Smooth muscle cell (in vitro differentiated cells): ENCODE results near the gene CHAC1. TPM values are rescaled to one million over a fixed set of nuclear protein-coding genes. Genes with fewer than 3 reads are reported as not detected.

Experiments
- DNase-seq: peaks from one replicate; lab custom pipeline; 2025; ENCODE audit not compliant: unreplicated experiment; lab: John Stamatoyannopoulos, UW
- H2AFZ ChIP-seq: fragments of 200-600 bp; sonication (generic); 2 replicates; pipeline ENCODE4 v1.6.0; 2016; ENCODE audit warnings: antibody characterized with exemption, low read depth, mild to moderate bottlenecking
- H3F3A ChIP-seq: fragments of 200-600 bp; sonication (generic); 2 replicates; pipeline ENCODE4 v1.6.0; 2017; ENCODE audit warnings: antibody characterized with exemption, low read depth
- H3K27ac ChIP-seq: fragments of 200-600 bp; sonication (generic); 2 replicates; pipeline ENCODE4 v1.5.1; 2016; ENCODE audit warnings: low read depth, mild to moderate bottlenecking
- H3K27me3 ChIP-seq: fragments of 200-600 bp; sonication (generic); 2 replicates; pipeline ENCODE4 v1.6.1; 2016; ENCODE audit warnings: low read depth, mild to moderate bottlenecking
- H3K36me3 ChIP-seq: fragments of 200-600 bp; sonication (generic); 2 replicates; pipeline ENCODE4 v1.5.1; 2016; ENCODE audit warnings: low read depth
- H3K4me1 ChIP-seq: fragments of 200-600 bp; sonication (generic); 2 replicates; pipeline ENCODE4 v1.5.1; 2016; ENCODE audit warnings: low read depth
- H3K4me2 ChIP-seq: fragments of 200-600 bp; sonication (generic); 2 replicates; pipeline ENCODE4 v1.6.0; 2016; ENCODE audit warnings: mild to moderate bottlenecking
- H3K4me3 ChIP-seq: fragments of 200-600 bp; sonication (generic); 2 replicates; pipeline ENCODE4 v1.5.1; 2016; ENCODE audit warnings: mild to moderate bottlenecking
- H3K79me2 ChIP-seq: fragments of 200-600 bp; sonication (generic); 2 replicates; pipeline ENCODE4 v1.6.0; 2016; ENCODE audit warnings: low read depth, mild to moderate bottlenecking
- H3K9ac ChIP-seq: fragments of 200-600 bp; sonication (generic); 2 replicates; pipeline ENCODE4 v1.6.0; 2016; ENCODE audit warnings: low read depth
- H3K9me3 ChIP-seq: fragments of 200-600 bp; sonication (generic); replicated peaks from 2 replicates; pipeline ENCODE4 v1.5.1; 2016; ENCODE audit warnings: low read depth
- H4K20me1 ChIP-seq: fragments of 200-600 bp; sonication (generic); 2 replicates; pipeline ENCODE4 v1.6.0; 2016; ENCODE audit warnings: low read depth
- WGBS: methylation state at CpG from one replicate; pipeline ENCODE4 v1.1.7; 2016; ENCODE audit warnings: low lambda C conversion rate; 5-methylcytosine and 5-hydroxymethylcytosine counted together
- polyA plus RNA-seq: library from polyadenylated mRNA; unstranded; fragments of >200 nt; fragmentation: Nextera tagmentation; extraction: Ambion mirVana; gene quantifications from 2 replicates; pipeline ENCODE4 v1.2.1, GENCODE V29; 2016
- total RNA-seq: library from RNA; depleted of rRNA; stranded (reverse); fragments of >200 nt; gene quantifications from 2 replicates; pipeline ENCODE4 v1.2.3, GENCODE V29; 2014
- TF ChIP-seq, protein P1 (sequence below): fragments of 200-600 bp; sonication (generic); IDR thresholded peaks from 2 replicates; pipeline ENCODE4 v1.5.1; 2017; ENCODE audit warnings: borderline replicate concordance, mild to moderate bottlenecking, antibody characterized with exemption; ENCODE audit not compliant: insufficient read depth, poor library complexity, severe bottlenecking

CHAC1 gene
- total and polyA plus RNA-seq, 2 experiments from 2014 or later: 29.6 to 31.5 TPM

DNA sequence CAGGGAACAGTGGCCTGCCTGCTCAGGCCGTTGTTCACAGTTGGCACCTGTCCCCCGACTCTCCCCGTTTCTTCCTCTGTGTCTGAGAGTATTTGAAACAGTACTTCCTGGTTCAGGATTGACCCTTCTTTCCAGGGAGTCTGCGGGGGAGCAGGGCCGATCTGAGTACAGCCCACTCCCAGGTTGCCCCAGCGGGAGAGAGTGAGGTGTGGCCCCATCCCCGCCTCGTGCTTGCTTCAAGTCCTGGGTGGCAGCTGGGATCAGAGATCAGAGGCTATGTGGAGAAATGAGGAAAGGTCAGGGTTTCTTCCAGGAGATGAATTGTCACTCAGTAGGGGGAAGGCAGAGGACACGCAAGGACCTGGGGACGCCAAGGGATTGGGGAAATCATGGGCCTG, 30.7 kb upstream of the CHAC1 start:
- Histone ChIP-seq H4K20me1 (no peaks in the 10 kb centered on the region), H3K27ac (no peak overlapping the region), H3K9me3 (no peaks in the 10 kb centered on the region), H3K4me3 (no peak overlapping the region), H3K9ac (no peak overlapping the region), H3F3A (no peaks in the 10 kb centered on the region), H3K79me2 (no peaks in the 10 kb centered on the region), H3K27me3 (peaks cover 57% of the 10 kb centered on the region), H3K36me3 (no peaks in the 10 kb centered on the region), H3K4me1 (peaks cover 18% of the 10 kb centered on the region), H3K4me2 (no peak overlapping the region), H2AFZ (no peak overlapping the region)
- TF ChIP-seq, protein P1, sequence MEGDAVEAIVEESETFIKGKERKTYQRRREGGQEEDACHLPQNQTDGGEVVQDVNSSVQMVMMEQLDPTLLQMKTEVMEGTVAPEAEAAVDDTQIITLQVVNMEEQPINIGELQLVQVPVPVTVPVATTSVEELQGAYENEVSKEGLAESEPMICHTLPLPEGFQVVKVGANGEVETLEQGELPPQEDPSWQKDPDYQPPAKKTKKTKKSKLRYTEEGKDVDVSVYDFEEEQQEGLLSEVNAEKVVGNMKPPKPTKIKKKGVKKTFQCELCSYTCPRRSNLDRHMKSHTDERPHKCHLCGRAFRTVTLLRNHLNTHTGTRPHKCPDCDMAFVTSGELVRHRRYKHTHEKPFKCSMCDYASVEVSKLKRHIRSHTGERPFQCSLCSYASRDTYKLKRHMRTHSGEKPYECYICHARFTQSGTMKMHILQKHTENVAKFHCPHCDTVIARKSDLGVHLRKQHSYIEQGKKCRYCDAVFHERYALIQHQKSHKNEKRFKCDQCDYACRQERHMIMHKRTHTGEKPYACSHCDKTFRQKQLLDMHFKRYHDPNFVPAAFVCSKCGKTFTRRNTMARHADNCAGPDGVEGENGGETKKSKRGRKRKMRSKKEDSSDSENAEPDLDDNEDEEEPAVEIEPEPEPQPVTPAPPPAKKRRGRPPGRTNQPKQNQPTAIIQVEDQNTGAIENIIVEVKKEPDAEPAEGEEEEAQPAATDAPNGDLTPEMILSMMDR: no peak
- WGBS: 79% methylated on average over 10 of the region's 10 CpGs
- DNase-seq: no peak

DNA sequence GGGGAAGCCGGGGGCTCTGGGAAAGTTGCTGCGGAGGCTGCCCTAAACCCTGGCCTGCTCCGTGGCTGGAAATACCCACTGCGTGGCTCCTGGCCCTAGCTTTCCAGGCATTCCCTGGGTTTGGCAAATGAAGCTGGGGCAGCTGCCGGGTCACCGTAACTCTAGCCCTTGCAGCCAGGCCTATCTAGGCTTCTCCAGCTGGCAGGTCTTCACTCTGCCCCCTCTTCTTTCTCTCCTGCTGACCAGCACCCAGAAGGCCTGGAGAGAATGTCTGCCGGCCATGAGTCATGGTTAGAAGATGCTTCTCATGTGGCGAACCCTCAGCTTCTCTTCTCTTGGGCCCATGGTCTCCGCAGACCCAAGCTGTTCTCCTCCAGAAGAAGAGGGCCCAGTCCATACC, 29.7 kb upstream of the CHAC1 start:
- Histone ChIP-seq H3K27me3 (peaks cover 66% of the 10 kb centered on the region), H3K36me3 (no peaks in the 10 kb centered on the region)
- WGBS: 79% methylated on average over 9 of the region's 9 CpGs

DNA sequence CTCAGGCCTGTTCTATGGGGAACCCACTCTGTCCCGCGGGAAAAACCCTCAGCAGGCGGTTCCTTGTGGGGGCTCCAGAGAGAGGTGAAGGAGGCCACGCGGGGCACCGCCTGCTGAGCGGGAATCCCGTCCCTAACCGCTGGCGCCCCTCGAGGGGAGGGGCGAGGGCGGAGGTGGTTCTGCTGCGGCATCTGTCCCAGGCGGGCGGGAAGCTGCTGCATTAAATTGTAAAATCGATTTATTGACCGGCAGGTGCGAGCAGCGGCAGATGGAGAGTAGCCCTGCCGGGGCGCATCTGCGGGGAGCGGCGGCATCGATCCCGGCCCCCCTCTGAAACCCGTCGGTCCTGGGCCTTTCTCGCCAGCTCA, 27.8 kb upstream of the CHAC1 start:
- 10% methylated on average over 28 of the region's 30 CpGs for WGBS
- H3K27me3 ChIP-seq: peaks cover 86% of the 10 kb centered on the region
- no peak overlapping the region for H2AFZ ChIP-seq
- H4K20me1 ChIP-seq: peaks cover 7% of the 10 kb centered on the region
- H3K27ac ChIP-seq: no peak overlapping the region
- no peaks in the 10 kb centered on the region for H3K79me2 ChIP-seq
- H3K36me3 ChIP-seq: no peaks in the 10 kb centered on the region
- no peaks in the 10 kb centered on the region for H3K9me3 ChIP-seq
- H3K4me2 ChIP-seq: peak overlapping the region; percentile 93
- no peaks in the 10 kb centered on the region for H3F3A ChIP-seq
- no peak overlapping the region for H3K9ac ChIP-seq
- TF ChIP-seq, protein P1: no peak
- no peak for DNase-seq
- peaks cover 44% of the 10 kb centered on the region for H3K4me1 ChIP-seq
- no peak overlapping the region for H3K4me3 ChIP-seq

More for the DNA sequence above, 29.7 kb upstream of the CHAC1 start:
- Histone ChIP-seq H3K4me1 (peaks cover 26% of the 10 kb centered on the region), H3K27ac (no peak overlapping the region), H3F3A (no peaks in the 10 kb centered on the region), H3K9me3 (no peaks in the 10 kb centered on the region), H3K4me2 (no peak overlapping the region), H4K20me1 (no peaks in the 10 kb centered on the region), H3K9ac (no peak overlapping the region), H3K79me2 (no peaks in the 10 kb centered on the region), H2AFZ (no peak overlapping the region), H3K4me3 (no peak overlapping the region)
- DNase-seq: no peak
- TF ChIP-seq, protein P1: no peak

DNA sequence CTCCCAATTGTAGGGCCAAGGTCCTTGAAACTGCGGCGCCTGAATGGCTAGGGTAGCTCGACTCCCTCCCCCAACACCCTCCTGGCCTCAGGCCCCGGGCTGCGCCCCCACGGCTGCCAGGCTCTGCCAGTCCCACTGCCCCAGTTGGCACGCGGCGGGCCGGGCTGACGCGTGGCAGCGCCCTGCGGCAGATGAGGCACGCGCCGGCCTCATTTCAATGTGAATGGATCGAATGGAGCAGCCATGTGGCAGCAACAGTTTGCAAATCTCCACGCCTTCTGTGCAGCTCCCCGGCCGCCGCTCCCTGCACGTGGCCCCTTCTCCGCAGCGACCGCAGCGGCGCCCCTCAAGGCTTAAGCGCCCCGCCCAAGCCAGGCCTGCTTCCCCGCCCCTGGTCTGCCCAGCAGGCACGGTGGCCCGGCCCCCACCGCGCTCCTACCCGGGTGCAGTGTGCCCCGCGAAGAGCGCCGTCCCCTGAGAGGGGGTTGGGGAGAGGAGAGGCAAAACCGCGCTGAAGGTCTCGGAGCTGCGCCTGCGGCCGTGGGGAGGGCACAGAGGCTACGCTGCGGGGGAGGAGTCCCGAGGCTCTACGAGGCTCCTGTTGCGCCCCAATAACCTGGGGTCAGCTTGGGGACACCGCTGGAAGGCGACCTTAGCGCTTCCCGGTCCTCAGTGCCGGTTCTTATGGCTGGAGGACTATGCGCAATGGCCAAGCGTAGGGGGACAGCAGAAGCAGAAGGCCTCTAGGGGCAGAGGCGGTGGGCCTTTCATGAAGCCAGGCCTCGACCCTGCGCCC, 27.2 kb upstream of the CHAC1 start:
- no peak overlapping the region for H3K27ac ChIP-seq
- no peaks in the 10 kb centered on the region for H3K36me3 ChIP-seq
- peak overlapping the region; percentile 44 for H3K4me3 ChIP-seq
- peaks cover 91% of the 10 kb centered on the region for H3K27me3 ChIP-seq
- peaks cover 8% of the 10 kb centered on the region for H4K20me1 ChIP-seq
- no peak overlapping the region for H3K9ac ChIP-seq
- 1% methylated on average over 54 of the region's 61 CpGs for WGBS
- H3F3A ChIP-seq: no peaks in the 10 kb centered on the region
- TF ChIP-seq, protein P1: no peak
- H2AFZ ChIP-seq: peak overlapping the region; percentile 30
- H3K4me2 ChIP-seq: peak overlapping the region; percentile 93
- no peaks in the 10 kb centered on the region for H3K9me3 ChIP-seq
- peaks cover 50% of the 10 kb centered on the region for H3K4me1 ChIP-seq
- H3K79me2 ChIP-seq: no peaks in the 10 kb centered on the region
- DNase-seq: peak; percentile 21
